GM18867 (cell line): Measurements from ENCODE around the gene BCL2L1.

Experiments
- ATAC-seq: cut with Tn5 transposase; IDR thresholded peaks from one replicate; pipeline ENCODE4 v1.9.1; 2021; ENCODE audit warnings: mild to moderate bottlenecking, moderate library complexity; ENCODE audit not compliant: unreplicated experiment

The BCL2L1 gene

DNA sequence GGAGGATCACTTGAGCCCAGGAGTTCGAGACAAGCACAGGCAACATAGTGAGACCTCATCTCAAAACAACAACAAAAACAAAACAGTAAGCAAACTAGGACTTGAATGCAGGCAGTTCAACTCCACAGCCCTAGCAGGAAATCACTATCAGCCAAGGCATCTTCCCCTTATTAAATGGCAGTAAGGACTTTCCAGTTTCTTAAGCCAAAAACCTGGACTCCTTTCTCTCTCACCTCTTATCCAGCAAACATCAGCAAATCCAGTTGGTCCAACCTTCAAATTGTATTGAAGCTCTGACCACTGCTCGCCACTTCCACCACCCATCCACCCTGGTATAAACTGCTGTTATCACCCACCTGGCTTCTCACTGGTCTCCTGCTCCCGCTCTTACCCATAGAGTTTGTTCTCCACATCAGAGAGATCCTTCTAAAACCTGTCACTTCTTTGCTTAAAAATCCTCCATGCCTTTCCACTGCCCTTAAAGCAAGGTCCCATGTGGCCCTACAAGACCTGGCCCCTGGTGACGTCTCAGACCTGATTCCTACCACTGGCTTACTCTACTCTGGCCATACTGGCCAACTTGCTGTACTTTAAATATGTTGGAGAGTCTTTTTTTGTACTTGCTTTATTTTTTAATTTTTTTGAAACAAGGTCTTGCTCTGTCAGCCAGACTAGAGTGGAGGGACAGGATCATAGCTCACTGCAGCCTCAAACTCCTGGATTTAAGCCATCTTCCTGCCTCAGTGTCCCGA lies 27.6 kb downstream of the BCL2L1 start:
- ATAC-seq: no peak

DNA sequence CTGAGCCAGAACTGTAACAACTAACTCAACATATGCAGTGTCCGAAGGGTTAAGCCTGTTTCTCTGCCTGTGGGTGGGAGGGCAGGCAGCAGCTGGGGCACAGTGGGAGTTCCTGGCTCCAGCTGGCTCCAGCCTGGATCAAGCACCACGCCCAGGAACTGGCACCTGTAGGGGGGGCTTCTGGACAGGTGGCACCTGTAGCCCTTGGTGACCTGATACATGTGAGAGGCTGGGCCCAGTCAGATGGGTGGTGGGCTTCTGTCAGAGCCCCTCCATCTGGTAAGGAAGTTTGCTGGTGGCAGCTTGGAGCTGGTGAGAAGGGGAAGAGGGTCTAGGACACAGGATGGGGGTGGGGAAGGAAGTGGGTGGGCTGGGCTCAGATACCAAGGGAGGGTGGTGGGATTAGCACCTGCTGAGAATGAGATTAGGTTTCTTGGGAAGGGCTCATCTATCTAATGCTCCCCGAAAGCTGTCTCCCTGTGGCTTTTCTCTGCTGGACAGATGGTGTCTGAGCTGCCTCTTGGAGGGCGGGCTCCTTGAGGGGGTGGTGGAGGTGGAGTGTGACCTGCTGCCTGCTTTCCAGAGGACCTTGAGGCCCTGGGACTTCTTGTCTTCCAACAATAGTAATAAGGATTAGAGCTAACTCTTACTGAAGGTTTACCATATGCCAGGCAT lies 28.5 kb downstream of the BCL2L1 start:
- no peak for ATAC-seq

DNA sequence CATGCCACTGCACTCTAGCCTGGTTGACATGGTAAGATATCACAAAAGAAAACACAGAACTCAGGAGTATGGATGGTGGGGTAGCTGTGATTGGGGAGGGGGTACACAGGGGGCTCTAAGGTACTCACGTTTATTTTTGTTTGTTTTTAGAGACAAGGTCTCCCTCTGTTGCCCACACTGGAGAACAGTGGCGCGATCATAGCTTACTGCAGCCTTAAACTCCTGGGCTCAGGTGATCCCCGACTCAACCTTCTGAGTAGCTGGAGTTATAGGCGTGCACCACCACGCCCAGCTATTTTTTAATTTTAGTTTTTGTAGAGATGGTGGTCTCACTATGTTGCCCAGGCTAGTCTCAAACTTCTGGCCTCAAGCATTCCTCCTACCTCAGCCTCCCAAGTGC lies 29.3 kb downstream of the BCL2L1 start:
- ATAC-seq: no peak

DNA sequence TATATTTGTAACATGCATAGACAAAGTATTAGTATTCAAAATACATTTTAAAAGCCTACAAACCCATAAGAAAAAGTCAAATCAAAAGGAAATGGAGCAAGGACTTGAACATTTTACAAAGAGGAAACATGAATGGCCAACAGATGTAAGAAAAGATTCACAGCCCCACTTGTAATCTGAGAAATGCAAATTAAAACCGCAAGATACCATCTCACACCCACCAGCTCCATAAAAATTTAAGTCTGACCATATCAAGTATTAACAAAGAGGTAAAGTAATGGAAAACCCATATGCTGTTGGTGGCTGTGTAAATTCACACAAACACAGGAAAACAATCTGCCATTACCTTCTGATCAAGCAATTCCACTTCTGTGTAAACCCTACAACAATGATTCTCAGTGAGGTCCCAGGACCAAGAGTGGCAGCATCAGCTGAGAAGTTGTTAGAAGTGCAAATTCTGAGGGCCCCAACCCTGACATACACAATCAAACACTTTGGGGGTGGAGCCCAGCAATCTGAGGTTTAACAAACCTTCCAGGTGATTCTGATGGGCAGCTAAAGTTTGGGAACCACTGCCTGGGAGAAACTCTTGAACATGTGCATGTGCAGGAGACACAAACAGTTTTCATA lies 30.9 kb downstream of the BCL2L1 start:
- peak; percentile 68 for ATAC-seq

DNA sequence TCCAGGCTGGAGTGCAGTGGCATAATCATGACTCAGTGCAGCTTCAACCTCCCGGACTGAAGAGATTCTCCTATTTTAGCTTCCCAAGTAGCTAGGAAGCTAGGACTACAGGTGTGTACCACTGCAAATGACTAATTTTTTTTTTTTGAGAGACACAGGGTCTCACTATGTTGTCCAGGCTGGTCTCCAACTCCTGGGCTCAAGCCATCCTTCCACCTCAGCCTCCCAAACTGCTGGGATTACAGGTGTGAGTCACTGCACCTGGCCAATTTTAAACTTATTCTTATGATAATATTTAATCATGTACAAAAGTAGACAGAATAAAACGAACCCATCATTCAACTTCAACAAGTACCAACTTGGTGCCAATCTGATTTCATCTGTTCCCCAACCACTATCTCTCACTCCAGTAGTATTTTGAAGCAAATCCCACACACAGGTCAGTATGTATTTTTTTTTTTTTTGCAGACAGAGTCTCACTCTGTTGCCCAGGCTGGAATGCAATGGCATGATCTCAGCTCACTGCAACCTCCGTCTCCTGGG lies 32.5 kb downstream of the BCL2L1 start:
- ATAC-seq: no peak

DNA sequence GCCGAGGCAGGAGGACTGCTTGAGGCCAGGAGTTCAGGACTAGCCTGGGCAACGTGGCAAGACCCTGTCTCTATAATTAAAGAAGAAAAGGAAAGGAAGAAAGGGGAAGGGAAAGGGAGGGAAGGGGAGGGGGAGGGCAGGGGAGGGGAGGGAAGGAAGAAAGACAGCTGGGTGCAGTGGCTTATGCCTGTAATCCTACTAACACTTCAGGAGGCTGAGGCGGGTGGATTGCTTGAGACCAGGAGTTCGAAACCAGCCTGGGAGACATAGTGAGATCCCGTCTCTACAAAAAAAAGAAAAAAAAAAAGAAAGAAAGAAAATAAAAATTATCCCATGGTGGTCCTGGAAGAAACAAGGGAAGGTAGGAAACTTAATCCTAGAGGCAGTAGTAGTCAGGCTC lies 33.5 kb downstream of the BCL2L1 start:
- no peak for ATAC-seq

DNA sequence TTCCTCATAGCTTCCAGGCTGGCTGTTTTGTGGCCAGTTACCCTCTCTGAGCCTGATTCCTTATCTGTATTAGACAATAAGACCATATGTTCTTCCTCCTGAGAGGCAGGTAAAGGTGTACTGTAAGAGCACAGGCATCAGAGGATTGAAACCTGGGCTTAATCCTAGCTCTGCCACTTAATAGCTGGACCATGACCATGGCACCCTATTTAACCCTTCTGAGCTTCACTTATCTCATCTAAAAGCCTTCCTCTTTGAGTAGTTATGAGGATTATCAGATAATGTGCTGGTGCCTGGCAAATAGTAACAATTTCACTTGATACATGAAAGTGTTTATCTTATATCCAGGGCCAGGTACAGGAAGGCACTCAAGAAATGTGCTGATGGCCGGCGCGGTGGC lies 34.9 kb downstream of the BCL2L1 start:
- no peak for ATAC-seq

DNA sequence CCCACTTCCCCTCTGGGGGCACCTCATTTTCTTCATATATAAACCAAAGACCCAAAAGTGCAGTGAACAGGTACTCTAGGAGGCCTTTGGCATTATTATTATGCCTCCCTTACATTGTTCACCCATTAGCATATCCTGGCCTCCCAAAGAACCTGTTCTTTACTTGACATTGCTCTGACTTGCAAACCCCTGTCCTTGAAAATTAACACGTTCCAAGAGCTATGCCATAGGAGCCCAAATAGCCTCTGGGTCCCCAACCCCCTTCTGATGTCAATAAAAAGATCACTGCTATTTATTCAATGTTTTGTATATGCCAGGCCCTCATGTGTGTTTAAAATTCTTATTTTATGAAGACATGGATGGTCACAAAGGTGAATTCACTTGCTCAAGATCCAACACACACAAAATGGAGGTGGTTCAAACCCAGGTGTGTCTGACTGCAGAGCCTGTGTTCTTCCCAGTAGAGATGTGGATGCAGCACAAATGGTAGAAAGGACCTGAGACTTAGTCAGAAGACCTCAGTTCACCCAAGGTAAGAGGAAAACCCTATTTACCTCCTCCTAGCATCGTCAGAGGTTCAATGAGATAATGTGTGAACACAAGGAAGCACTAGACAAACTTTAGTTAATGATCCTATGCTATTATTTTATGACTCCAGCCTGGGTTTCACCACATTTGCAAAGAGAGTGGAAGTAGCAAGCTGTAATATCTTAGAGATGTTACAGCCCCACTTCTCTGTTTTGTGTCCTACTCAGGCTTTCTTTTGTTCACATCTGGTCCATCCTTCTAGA lies 36.6 kb downstream of the BCL2L1 start:
- ATAC-seq: no peak

DNA sequence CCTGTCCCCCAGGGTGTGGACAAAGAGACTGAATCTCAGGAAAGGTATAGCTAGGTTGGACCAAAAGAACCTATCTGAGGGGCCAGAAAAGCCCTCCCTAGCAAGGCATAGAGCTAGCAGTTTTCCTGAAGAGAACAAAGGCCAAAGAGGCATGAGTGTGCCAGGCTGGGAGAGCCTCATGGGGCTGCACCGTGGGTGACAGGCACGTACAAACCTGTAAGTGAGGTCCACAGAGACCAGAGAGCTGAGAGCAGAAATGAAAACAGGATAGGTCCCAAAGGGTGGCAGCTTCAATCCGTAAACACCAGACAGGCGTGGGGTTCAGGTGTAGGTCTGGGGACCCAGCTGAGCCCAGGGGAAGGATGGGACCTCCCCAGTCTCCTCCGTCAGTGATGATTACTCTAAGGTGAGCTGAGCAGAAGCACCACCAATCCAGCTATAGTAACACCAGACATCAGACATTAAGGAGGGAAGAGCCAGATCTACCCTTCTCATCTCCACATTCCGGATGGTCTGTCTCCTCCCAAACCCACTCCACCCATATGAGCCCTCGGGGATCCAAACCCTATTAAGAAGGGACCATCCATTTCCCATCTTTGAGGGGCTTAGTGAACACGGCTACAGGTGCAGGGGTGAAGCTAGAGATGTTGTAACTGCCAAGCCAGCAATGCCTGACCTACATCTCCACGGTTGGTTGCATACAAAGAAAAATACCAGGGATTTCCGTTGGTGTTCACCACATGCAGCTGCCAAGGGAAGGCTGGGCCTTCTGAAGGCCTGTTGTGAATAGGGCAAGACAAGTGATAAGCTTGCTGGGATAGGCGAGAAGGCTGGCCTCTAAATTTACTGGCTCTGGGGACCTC lies 38.3 kb downstream of the BCL2L1 start:
- no peak for ATAC-seq

DNA sequence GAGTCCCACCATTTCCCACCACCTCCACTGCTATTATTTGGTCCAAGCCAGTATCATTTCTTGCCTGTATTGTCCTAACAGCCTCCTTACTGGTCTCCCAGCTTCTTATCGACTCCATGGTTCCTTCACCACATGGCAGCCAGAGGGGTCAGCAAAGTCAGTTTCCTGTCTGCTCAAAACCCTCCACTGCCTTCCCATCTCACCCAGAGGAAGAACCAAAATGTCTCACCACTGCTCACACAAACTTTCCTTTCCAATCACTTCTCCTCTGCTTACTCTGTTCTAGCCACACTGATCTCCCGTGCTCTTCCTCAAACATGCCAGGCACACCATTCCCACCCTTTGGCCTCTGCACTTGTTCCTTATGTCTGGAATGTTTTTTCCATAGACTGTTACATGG lies 39.7 kb downstream of the BCL2L1 start:
- no peak for ATAC-seq

DNA sequence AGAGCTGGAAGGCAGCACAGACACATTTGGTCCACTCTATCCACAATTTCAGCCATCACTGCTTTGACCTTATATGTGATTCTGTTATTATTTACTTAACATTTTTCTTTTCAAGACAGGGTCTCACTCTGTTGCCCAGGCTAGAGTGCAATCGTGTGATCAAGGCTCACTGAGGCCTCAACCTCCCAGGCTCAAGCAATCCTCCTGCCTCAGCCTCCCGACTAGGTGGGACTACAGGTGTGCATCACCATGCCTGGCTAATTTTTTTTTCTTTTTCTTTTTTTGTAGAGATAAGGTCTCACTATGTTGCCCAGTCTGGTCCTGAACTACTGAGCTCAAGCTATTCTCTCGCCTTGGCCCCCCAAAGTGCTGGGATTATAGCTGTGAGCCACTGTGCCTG lies 40.3 kb downstream of the BCL2L1 start:
- no peak for ATAC-seq

DNA sequence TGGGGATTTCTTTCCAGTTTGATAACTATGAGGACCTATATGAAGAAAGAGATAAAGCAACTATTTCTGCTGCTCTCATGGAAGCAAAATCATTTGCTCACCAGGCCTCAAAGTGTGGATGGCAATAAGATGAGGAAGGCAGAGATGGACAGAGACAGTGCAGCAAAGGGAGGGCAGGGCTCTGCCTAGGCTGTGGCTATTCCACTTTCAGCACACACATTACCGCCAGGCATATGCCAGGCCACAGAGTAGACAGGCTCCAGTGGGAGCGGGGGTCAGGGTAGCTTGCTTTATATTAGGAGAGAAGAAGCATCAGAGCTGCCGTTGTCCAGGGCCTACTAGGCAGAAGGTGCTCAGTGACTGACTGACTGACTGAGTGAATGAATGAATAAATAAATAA lies 40.9 kb downstream of the BCL2L1 start:
- ATAC-seq: no peak

DNA sequence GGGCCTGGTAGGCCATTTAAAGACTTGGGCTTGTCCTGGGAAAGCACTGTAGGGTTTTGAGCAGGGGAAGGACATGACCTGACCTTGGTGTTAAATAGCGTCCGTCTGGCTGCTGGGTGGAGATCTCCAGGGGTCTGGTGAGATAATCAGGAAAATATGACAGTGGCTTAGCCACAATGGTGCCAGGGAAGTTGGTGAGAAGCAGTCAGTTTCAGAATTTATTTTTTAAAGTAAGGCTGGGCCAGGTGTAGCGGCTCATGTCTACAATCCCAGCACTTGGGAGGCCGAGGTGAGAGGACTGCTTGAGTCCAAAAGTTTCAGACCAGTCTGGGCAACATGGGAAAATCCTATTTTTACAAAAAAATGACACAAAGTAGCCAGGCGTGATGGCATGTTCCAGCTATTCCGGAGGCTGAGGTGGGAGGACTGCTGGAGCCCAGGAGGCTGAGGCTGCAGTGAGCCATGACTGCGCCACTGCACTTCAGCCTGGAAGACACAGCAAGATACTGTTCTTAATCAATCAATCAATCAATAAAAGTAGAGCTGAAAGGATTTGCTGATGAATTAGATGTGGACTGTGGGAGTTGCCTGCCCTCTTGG lies 41.4 kb downstream of the BCL2L1 start:
- ATAC-seq: no peak

DNA sequence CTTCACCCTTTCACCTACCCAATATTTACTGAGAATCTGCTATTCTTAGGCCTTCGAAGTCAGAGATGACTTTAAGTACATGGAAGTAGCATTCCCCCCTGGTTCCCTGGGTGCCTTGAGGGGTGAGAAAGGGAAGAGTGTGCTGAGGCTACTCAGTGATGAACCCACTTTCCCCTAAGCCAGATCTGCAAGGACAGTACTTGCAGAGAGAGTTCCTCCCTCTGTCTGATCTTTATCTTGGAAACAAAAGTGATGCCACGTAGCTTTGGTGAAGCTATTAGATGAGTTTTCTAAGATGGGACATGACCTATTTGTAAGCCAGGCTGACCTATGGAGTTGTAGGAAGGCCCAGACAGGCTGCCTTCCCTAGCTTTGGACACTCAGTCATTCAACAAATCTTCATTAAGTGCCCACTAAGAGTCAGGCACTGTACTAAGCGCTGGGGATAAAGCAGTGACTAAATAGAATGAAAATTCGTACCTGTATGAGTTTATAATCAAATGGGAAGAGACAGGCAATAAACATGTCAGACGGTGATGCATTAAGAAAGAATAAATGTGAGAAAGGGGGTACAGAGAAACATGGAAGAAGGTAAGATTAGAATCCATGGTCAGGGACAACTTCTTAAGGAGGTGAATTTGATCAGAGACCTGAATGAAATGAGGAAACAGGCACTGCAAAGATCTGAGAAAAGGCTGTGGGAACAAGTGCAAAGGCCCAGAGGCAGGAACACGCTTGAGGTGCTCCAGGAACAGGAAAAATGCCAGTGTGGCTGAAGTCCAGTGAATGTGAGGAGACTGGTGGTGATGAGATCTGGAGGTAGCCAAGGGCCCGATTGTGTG lies 42.2 kb downstream of the BCL2L1 start:
- ATAC-seq: no peak

DNA sequence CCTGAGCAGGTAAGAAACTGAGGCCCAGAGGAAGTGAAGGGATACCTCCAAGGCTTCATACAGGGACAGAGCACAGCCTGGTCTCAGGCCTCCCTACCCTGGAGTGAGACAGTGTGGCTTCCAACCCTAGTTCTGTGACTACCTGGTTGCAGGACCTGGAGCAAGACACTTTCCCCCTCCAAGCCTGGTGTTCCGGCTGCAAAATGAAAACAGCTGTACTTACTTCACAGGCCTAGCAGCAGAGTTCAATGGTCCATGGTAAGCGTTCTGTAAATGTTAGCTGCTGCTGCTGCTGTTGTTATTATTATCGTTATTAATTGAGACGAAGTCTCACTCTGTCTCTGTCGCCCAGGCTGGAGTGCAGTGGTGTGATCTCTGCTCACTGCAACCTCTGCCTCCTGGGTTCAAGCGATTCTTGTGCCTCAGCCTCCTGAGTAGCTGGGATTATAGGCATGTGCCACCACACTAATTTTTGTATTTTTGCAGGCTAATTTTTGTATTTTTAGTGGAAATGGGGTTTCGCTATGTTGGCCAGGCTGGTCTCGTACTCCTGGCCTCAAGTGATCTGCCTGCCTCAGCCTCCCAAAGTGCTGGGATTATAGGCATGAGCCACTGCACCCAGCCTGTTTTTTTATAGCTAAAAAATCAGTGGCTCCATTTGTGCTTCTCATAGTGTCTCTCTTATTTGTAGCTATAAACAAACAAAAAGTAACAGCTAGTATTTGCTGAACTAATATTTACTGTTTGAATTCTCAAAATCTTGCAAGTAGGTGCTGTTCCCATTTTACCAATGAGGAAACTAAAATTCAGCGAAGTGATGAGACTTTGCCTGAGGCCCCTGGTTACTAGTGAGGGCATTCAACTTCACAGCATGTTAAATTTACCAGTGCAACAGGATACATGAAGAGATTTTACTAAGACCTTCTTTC lies 43.0 kb downstream of the BCL2L1 start:
- no peak for ATAC-seq

DNA sequence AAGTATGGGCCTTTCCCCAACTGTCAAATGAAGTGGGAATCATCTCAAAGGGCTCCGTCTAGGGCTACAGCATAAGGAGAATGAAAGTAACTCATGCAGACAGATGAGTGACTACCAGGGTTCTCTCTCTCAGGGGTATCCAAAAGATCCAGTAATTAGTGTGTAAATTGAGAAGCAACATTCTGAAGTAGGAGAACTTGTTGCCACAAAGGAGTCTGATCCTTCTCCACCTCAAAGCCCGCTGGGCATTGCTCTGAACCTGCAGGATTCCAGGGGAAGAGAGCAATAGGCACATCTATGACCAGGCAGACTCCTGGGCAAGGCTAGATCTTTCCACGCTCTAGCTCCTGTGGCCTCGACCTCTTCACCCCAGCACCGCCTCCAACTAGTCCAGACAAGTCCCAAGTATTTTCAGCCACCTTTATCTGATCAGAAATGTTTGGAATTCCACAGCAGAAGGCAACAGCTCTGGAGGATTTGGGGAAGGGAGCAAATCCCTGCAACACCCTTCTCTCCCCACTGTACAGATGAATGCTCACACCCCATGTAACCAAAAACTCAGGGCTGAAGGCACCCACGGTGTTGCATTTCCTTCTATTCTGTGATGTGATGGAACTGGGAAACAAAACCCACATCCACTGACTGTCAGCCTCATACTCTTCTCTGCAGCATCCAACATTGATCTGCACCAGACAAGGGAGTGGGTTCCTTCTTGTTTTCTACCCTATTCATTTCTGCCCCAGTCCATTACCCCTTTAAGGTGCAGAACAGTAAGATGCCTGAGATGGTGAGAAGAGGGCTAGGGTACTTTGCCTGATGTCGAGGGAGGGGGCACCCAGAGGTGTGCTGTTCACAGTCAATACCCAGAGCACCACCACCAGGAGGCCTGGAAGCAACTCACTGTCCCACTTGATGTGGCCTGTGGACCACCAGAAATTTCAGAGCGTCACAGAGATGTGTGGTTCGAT lies 44.0 kb downstream of the BCL2L1 start:
- ATAC-seq: no peak
